GM21381 (cell line): ENCODE results near the gene POFUT2.

Source experiments
- ATAC-seq: cut with Tn5 transposase; IDR thresholded peaks from one replicate; pipeline ENCODE4 v1.9.1; 2021; ENCODE audit warnings: mild to moderate bottlenecking, moderate library complexity; ENCODE audit not compliant: unreplicated experiment

Gene POFUT2

DNA sequence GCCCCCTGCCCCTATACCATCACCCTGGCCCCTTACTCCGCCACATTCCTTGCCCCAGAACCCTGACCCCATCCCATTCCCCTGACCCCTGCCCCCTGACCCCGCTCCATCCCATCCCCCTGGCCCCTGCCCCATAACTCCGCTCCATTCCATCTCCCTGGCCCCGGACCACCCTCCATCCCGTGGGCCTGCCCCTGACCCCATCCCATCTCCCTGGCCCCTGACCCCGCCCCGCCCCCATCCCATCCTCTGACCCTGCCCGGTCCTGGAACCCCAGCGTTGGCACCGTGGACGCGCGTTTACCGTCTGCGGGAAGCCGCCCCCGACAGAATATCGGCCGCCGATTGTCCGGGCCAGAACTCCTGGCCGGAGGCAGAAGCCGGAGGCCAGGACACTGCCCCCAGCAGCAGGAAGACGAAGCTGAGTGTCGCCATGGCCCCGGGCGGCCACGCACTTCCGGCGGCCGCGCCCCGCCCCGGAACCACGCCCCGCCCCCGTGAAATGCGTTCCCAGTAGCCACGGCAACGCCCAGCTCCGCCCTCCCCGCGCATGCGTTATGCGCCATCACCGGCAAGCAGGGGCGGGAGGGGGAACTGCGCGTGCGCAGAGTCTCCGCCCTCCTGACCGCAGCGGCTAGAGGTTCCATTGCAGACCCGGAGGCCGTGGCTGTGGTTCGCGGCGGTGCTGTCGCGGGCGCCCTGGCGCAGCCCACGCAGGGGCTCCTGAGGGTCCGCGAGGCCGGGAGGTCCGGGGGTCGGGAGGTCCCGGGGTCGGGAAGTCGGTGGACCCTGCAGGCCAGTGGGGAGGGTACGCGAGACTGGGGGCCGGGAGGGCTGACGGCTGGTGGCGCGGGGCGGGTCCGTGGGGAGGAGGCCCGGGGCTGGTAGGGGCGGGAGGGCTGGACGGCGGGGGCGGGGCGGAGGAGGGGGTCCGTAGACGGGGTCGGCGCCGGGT lies at the start of gene POFUT2:
POFUT2 (minus strand) TSS at position 458 of the 954 bp plus-strand sequence; CDS start at position 434, 24 bp downstream.
- ATAC-seq: peak; percentile 87

- no peak for ATAC-seq
Measured at GRCh38 chr21:45336870-45337269, 49.2 kb upstream of the POFUT2 start.

DNA sequence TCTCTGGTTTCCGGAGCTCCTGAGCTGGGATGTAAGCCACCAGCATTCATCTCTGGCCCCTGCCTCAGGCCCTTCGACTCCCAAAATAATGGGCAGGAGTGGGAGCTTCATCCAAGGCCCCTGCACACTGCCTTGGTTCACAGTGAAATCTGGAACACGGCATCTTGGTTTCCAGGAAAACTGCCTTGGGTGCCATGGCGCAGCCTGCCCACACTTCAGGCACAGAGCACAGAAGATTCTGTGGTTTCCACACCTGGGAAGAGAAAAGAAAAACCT lies 48.8 kb upstream of the POFUT2 start:
- no peak for ATAC-seq

DNA sequence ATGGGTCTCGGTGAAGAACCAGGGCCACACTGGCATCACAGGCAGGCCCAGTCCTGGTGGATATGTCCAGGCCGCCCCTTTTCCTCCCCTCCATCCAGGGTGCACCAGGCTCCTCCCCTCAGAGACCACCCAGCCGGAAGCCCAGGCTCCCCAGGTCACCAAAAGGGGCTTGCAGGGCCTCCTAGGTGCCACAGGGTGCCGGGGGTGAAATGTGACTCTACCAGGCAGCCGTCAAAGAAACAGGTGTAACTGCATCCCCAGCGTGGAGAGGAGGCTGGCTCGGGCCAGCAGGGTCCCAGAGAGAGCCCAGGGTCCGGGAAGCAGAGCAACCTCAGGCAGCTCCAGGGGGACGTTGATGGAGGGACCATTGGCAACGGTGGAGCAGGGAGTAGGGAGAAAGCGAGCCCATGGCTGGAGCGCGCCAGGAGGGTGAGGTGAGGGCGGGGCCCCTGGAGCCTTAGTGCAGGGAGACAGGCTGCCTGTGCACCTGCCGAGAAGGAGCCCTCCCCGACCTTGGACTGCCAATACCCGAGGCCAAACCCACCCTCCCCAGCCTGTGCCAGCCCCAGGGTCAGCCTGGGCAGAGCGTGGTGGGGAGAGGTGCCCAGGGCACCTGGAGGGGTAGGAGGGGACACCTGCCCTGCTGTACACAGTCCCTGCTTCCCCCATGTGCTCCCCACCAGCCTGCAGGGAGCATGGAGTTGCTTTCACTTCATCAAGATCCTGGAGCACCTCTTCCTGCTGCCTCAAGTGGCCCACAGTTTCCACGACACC lies 48.3 kb upstream of the POFUT2 start:
- no peak for ATAC-seq

GRCh38 chr21:45335151-45335760 lies 47.6 kb upstream of the POFUT2 start:
- no peak for ATAC-seq

DNA sequence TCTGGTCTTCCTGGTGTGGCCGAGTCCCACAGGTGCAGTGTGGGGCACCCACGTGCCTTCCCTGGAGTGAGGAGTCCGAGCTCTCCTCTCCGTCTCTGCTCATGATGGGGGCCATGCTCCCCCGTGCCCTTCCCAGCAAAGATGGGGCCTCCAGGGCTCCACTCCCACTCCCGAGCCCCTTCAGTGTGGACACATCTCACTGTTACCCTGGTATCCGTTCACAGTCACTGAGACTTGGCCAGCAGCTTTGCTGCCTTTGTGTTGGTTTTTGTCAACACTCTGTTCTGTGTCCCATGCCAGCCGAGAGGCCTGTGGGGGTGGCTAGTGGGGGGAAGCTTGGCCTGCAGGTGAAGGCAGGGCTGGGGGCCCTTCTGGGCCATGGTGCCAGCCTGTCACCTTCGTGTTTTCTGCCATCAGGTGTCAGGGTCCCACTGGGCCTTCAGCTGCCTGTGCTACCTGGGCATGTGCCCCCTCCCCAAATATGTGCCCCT lies 46.9 kb upstream of the POFUT2 start:
- ATAC-seq: no peak

GRCh38 chr21:45334134-45334533 lies 46.4 kb upstream of the POFUT2 start:
- no peak for ATAC-seq

DNA sequence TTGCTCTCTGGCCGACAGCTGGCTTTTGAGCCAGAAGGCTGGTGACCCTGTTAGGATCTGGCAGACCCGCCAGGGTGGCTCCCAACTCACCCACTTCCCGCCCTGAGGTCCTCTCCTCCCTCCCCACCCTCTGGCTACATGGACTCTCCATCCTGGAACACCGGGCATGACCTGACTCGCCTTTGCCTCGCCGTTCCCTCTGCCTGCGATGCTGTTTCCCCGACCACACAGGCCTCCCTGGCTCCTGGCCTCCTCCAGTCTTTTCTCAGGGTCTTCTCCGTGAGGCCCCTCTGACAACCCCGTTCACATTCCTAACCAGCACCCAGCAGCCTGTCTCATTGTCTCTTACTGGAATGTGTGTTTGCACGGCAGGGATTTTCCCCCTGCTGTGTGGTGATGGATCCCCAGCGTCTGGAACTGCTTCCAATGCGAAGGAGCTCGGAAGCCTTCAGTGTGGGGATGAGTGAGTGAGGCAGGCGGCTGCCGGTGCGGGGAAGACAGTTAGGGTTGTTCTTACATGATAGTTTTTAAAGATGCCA lies 46.0 kb upstream of the POFUT2 start:
- ATAC-seq: no peak

DNA sequence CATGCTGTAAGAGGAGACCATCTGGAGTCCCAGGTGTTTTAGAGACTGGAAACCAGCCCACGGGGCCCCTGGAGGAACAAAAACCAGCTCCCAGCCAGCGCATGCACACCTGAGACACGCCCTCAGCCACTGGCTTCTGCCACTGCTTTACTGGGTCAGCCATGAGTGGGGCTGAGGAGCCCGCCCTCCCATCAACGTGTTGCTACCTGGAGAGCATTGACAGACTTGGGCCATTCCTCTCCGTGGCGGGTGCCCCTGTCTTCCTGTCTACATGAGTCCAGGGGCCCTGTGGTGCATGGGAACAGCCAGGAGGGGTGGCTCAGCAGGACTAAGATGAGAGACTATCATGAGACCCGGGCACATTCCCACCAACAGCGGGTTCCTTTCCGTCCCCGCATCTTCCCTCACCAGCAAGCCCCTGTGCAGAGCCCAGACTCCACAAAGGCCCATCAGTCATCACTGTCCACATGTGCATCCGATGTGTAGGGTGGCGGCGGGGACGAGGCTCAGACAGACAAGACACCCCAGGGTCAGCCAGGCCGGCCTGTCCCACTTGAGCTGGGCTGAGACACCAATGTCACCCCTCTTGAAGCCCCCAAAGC lies 45.4 kb upstream of the POFUT2 start:
- no peak for ATAC-seq

DNA sequence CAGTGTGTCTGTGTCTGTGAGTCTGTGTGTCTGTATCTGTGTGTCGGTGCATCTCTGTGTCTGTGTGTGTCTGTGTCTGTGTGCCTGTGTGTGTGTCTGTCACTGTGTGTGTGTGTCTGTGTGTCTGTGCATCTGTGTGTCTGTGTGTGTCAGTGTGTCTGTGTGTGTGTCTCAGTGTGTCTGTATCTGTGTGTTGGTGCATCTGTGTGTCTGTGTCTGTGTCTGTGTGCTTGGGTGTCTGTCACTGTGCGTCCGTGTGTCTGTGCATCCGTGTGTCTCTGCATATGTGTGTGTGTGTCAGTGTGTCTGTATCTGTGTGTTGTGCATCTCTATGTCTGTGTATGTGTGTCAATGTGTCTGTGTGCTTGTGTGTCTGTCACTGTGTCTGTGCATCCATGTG lies 44.7 kb upstream of the POFUT2 start:
- no peak for ATAC-seq

- no peak for ATAC-seq
Measured at GRCh38 chr21:45331531-45332147, 43.9 kb upstream of the POFUT2 start.

GRCh38 chr21:45330851-45331261 lies 43.2 kb upstream of the POFUT2 start:
- no peak for ATAC-seq

DNA sequence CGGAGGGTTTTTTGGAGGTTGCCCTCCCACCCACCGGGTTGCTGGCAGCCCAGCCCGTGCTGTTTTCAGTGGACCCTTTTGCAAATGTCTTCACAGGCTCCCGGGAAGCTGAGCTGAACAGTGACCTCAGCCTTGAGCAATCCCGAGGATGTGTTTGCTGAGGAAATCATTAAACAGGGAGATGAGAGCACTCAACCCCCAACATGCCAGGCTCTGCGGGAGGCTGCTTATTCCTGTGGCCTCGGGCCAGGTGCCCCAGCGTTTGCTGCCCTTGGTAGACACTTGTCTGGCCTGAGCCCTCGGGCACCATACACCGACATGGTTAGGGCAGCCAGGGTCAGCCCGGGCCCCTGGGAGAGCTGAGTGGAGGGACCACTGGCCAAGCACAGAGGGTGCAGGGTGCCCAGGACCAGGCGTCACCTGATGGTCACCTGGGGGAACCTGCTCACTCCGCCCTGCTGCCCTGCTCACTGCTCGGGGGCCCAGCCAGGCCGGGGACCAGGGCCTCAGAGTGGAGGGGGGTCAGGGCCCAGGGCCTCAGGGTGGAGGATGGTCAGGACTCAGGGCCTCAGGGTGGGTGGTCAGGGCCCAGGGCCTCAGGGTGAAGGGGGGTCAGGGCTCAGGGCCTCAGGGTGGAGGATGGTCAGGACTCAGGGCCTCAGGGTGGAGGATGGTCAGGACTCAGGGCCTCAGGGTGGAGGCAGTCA lies 42.5 kb upstream of the POFUT2 start:
- ATAC-seq: no peak

DNA sequence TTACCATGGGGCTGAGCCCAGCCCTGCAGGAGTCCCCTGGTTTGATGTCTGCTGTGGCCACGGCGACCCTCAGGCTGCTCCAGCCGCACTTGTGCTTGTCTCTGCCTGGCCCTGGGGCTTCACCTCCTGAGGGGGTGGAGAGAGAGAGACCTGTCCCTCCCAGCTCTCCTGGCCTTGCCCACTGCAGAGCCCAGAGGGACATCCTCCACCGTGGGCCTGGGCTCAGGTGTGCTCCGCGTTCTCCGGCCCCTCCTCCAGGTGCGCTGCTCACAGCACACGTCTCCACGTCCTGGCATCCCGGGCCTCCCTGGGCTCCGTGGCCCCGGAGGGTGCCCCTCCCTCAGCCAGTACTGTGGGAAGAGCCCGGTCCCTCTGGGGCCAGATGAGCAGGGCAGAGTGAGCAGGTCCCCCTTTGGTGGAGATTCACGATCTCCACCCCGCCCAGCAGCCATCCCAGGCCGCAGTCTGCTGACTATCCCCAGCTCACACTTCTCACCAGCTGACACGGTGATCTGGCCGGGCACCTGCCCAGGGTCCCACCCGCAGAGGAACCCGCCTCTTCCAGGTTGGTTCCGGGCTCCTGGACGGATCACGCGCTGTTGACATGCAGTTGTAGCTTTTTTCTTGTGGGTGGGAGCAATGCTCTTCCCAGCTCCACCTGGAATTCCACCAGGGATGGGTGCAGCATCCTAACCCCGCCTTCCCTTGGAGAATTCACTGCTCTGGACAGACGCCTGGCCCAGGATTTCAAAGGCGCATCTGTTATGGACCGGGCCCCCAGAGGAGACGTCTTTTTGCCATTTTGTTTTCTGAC lies 41.8 kb upstream of the POFUT2 start:
- no peak for ATAC-seq

GRCh38 chr21:45328198-45329091 lies 40.8 kb upstream of the POFUT2 start:
- no peak for ATAC-seq

DNA sequence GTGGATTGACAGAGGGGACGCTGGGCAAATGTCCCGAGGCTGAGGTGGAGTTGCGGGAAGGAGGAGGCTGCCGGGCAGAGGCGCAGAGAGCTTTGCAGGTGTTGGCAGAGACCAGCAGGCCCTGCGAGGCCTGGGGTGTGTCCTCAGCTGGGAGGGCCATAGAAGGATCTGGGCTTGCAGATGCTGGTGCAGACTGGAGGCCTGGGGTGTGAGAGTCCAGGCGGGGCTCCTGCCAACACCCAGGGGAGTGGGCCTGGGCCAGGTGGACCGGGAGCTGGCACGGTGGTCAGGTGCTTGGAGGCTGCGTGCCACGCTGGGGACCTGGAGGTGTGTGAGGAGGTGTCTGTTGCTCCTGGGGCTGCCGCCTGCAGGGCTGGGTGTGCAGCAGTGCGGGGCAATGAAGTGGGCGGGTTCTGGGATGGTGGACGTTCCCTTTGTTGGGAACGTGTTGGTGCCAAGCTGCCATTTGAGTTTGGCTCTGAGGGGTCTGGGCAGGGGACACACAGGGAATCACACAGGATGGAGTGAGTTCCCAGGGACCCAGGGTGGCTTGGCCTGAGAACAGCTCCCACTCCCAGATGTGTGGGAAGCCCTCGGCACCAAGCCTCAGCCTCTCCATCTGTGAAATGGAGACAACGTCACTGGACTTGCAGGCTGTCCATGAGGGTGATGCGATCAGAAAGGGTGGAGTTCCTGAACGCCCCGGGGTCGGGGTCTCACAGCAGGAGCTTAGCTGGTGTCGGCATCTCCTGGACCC lies 39.9 kb upstream of the POFUT2 start:
- no peak for ATAC-seq

DNA sequence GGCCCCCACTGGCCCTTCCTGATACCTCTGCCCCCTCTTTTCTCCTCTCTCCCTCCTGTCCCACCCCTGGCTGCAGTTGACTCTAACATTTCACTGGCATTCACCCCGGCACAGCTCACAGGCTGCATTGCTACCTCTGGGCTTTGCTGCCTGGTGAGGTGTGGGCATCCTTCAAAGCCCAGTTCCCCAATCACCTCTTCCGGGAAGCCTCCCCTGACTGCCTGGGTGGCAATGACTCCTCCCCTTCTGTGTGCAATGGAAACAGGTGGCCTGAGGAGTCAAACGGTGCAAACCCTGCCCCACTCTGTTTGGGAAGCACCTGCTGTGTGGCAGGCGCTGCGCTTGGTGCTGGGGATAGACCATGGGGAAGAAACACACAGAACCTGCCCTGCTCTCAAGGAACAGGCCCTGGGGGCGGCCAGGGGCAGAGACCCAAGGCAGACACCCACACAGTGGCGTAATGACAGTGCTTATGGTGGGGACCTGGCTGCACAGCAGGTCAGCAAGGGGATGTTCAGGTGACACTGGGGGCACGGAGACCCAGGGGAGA lies 39.3 kb upstream of the POFUT2 start:
- no peak for ATAC-seq
